Vagina (tissue), 2 donors: ENCODE results near the gene FRMD3. TPM values are rescaled to one million over a fixed set of nuclear protein-coding genes. Genes with fewer than 3 reads are reported as not detected.

ENCODE experiments used
- DNase-seq, 2 donors: peaks; one replicate each; pipeline ENCODE4 v3.0.0-alpha.2; 2017; ENCODE audit errors: extremely low spot score in 2 of 2
- H3K27ac ChIP-seq: fragments of 200-600 bp; sonication (generic); one replicate; pipeline ENCODE4 v1.5.1; 2019
- H3K27me3 ChIP-seq: fragments of 200-600 bp; sonication (generic); one replicate; pipeline ENCODE4 v1.5.1; 2019
- H3K36me3 ChIP-seq, 2 donors: fragments of 200-600 bp; sonication (generic); one replicate each; pipeline ENCODE4 v1.5.1; 2017 to 2019
- H3K4me1 ChIP-seq: fragments of 200-600 bp; sonication (generic); one replicate; pipeline ENCODE4 v1.5.1; 2019
- H3K4me3 ChIP-seq, 2 donors: fragments of 200-600 bp; sonication (generic); 1 replicate in 1 of 2; 2 replicates in 1 of 2; pipeline ENCODE4 v1.5.1; 2016 to 2019
- H3K9me3 ChIP-seq: fragments of 200-600 bp; sonication (generic); one replicate; pipeline ENCODE4 v1.5.1; 2019
- CTCF ChIP-seq, 3 experiments: fragments of 450-650 bp in 2 of 3; fragments of 200-600 bp in 1 of 3; sonication (generic) in 1 of 3; IDR thresholded peaks; one replicate each; pipeline ENCODE4 v1.5.1; 2017 to 2019; ENCODE audit warnings: antibody characterized with exemption in 3 of 3, mild to moderate bottlenecking in 2 of 3, moderate library complexity in 2 of 3
- POLR2A ChIP-seq, 2 donors: fragments of 450-650 bp; IDR thresholded peaks; one replicate each; pipeline ENCODE4 v1.6.1; 2017; ENCODE audit warnings: antibody characterized with exemption in 2 of 2, mild to moderate bottlenecking in 2 of 2, moderate library complexity in 2 of 2
- POLR2AphosphoS5 ChIP-seq, 2 donors: sonication (generic); formaldehyde crosslinking; IDR thresholded peaks; one replicate each; pipeline ENCODE4 v1.9.0; 2017; ENCODE audit warnings: antibody characterized with exemption in 2 of 2, mild to moderate bottlenecking in 2 of 2, low read depth in 1 of 2; ENCODE audit not compliant: insufficient read depth in 1 of 2
- intact Hi-C: fragments of 100-400 bp; cut with DNase I; formaldehyde crosslinking; loops from one replicate; pipeline ENCODE4 v1.15.1; 2023
- total RNA-seq: library from RNA; depleted of rRNA; stranded (reverse); fragments of >200 nt; gene quantifications from one replicate; pipeline ENCODE4 v1.2.3, GENCODE V29; 2016

FRMD3 gene
- total RNA-seq, 1 donor from 2014 or later: 13.8 TPM

DNA sequence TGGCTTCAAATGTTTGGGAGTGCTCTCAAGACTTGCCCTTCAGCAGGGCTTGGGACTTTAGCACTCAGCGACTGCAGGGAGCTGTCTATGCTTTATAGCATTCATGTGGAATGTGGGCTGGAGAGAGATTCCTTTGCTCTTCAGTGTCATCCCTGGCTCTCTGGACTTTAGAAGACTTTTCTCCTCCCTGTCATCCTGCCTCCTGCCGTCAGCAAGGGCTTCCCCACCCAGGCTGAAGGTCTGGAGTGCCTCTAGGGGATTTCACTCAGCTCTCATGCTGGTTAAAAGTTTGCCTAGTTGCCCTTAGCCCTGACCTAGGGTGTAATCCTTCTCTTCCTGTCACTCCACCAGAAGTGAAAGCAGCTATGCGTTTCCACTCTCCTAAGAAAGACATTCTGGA is 210.9 kb downstream of the FRMD3 start:
- intact Hi-C loops: no loop called here
- Histone ChIP-seq H3K9me3 (no peaks in the 10 kb centered on the region), H3K27me3 (no peaks in the 10 kb centered on the region), H3K36me3 (no peaks in the 10 kb centered on the region), H3K4me1 (no peaks in the 10 kb centered on the region), H3K4me3 (no peak overlapping the region), H3K27ac (no peak overlapping the region)
- DNase-seq: no peak
- TF ChIP-seq CTCF (IDR thresholded peaks at IDR 0.05) (no peak), POLR2A (IDR thresholded peaks at IDR 0.05) (no peak), POLR2AphosphoS5 (IDR thresholded peaks at IDR 0.05; ENCODE audit: insufficient read depth in 1 of 2, low read depth in 1 of 2) (no peak)

DNA sequence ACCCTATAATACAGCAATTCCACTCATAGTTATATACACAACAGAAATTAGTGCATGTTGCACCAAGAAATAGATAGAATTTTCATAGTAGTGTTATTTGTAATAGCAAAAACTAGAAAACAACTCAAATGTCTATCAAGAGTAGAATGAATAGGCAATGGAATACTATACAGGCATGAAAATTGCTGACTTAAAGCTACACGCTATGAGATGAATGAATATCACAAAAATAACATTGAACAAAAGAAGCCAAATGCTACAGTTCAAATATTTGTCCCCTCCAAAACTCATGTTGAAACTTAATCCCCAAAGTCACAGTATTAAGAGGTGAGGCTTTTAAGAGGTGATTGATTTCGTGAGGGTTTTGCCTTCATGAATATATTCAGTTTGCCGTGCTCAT is 215.1 kb downstream of the FRMD3 start:
- TF ChIP-seq POLR2A (IDR thresholded peaks at IDR 0.05): no peak
- Histone ChIP-seq H3K9me3 (no peaks in the 10 kb centered on the region), H3K27ac (no peak overlapping the region), H3K4me3 (no peak overlapping the region), H3K4me1 (no peaks in the 10 kb centered on the region), H3K27me3 (no peaks in the 10 kb centered on the region), H3K36me3 (no peaks in the 10 kb centered on the region)
- intact Hi-C loops: no loop called here
- DNase-seq: no peak

DNA sequence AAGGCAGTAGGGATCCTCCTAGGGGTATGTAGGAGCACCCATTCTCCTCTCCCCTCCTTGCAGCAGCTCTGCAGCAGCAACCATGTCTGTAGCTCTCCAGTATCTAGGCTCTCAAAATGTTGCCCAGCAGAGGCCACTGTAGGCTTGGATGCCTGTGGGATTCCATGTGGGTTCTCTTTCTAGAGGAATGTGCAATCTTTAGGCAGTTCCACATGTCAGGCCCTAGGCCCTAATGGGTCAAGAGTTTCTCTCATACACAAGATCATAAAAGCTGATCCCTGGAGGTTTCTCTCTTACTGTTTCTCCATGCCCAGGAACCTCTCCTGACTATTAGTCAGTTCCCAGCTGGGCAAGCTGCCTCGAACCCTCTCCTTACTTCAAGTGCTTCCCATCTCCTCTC is 215.8 kb downstream of the FRMD3 start:
- Histone ChIP-seq H3K9me3 (no peaks in the 10 kb centered on the region), H3K36me3 (no peaks in the 10 kb centered on the region), H3K4me1 (no peaks in the 10 kb centered on the region), H3K4me3 (no peak overlapping the region), H3K27me3 (no peaks in the 10 kb centered on the region), H3K27ac (no peak overlapping the region)
- TF ChIP-seq CTCF (IDR thresholded peaks at IDR 0.05) (no peak), POLR2AphosphoS5 (IDR thresholded peaks at IDR 0.05; ENCODE audit: insufficient read depth in 1 of 2, low read depth in 1 of 2) (no peak), POLR2A (IDR thresholded peaks at IDR 0.05) (no peak)
- no peak for DNase-seq
- intact Hi-C loops: no loop called here

GRCh38 chr9:83317244-83317643 is 221.0 kb downstream of the FRMD3 start:
- intact Hi-C loops: no loop called here
- Histone ChIP-seq H3K27ac (no peak overlapping the region), H3K27me3 (no peaks in the 10 kb centered on the region), H3K9me3 (no peaks in the 10 kb centered on the region), H3K4me1 (no peaks in the 10 kb centered on the region), H3K4me3 (no peak overlapping the region), H3K36me3 (no peaks in the 10 kb centered on the region)
- no peak for DNase-seq
- TF ChIP-seq CTCF (IDR thresholded peaks at IDR 0.05) (no peak), POLR2AphosphoS5 (IDR thresholded peaks at IDR 0.05; ENCODE audit: insufficient read depth in 1 of 2, low read depth in 1 of 2) (no peak)

DNA sequence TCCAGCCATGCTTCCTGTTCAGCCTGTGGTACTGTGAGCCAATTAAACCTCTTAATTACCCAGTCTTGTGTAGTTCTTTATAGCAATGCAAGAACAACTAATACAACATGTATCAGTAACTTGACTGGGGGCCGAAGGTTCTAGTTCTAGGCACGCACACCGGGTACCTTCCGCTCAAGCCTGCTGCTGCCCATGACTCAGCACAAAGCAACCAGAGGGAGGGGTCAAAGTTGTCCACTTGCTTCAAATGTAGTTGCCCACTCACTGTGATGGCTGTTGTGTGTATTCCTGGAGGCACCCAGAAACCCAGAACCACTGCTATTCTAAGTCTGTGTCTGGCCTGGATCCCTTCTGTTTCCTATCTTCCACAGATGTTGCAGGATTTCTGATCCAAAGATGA is 222.6 kb downstream of the FRMD3 start:
- Histone ChIP-seq H3K27ac (no peak overlapping the region), H3K27me3 (no peaks in the 10 kb centered on the region), H3K9me3 (no peaks in the 10 kb centered on the region), H3K36me3 (no peaks in the 10 kb centered on the region), H3K4me1 (no peaks in the 10 kb centered on the region), H3K4me3 (no peak overlapping the region)
- DNase-seq: no peak
- intact Hi-C loops: no loop called here
- TF ChIP-seq POLR2A (IDR thresholded peaks at IDR 0.05) (no peak), CTCF (IDR thresholded peaks at IDR 0.05) (no peak), POLR2AphosphoS5 (IDR thresholded peaks at IDR 0.05; ENCODE audit: insufficient read depth in 1 of 2, low read depth in 1 of 2) (no peak)

DNA sequence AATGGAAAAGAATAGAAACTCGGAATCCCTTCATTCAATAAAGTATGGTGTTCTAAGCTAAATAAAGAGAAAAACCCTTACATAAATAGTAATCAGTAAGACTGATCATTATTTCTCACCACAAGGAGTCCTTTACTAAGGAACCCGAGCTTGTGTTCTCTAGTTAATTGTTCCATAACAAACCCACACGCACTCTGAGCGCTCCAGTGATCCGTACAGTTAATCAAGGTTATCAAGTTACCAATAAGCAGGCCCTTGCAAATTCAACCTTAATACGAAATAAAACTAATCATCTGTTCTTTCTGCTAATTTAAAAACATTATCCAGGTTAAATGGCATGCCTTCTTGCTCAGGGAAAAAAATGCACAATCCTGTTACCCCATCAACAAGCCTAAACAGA is 224.4 kb downstream of the FRMD3 start:
- no peak for TF ChIP-seq POLR2A (IDR thresholded peaks at IDR 0.05)
- Histone ChIP-seq H3K4me3 (no peak overlapping the region), H3K4me1 (no peaks in the 10 kb centered on the region), H3K9me3 (no peaks in the 10 kb centered on the region), H3K36me3 (no peaks in the 10 kb centered on the region), H3K27ac (no peak overlapping the region), H3K27me3 (no peaks in the 10 kb centered on the region)
- no peak for DNase-seq
- intact Hi-C loops: no loop called here
